HUES64 (cell line): Measurements from ENCODE around the gene RUFY3. TPM values are rescaled to one million over a fixed set of nuclear protein-coding genes. Genes with fewer than 3 reads are reported as not detected.
"Not testable (repeated sequence)": the region's sequence is repeated elsewhere in the genome, so short reads cannot be mapped to it uniquely, and the experiment has no call there.

Experiments
- H3K27ac ChIP-seq: 2 replicates; pipeline ENCODE4 v1.7.0; 2013; ENCODE audit warnings: low read depth, low read length, inconsistent platforms
- H3K27me3 ChIP-seq: 2 replicates; pipeline ENCODE4 v1.6.1; 2013; ENCODE audit warnings: mild to moderate bottlenecking, low read length; ENCODE audit not compliant: insufficient read depth
- H3K36me3 ChIP-seq: 2 replicates; pipeline ENCODE4 v1.6.1; 2013; ENCODE audit warnings: mild to moderate bottlenecking, low read length; ENCODE audit not compliant: insufficient read depth
- H3K4me1 ChIP-seq: 2 replicates; pipeline ENCODE4 v1.6.1; 2013; ENCODE audit warnings: mild to moderate bottlenecking, low read length, moderate library complexity; ENCODE audit not compliant: insufficient read depth
- H3K4me3 ChIP-seq: 2 replicates; pipeline ENCODE4 v1.5.1; 2013; ENCODE audit warnings: mild to moderate bottlenecking, low read length, moderate library complexity
- H3K9ac ChIP-seq: 2 replicates; pipeline ENCODE4 v1.6.1; 2013; ENCODE audit warnings: mild to moderate bottlenecking, low read depth, low read length
- H3K9me3 ChIP-seq: 2 replicates; pipeline ENCODE4 v1.6.1; 2013; ENCODE audit warnings: low read depth, low read length; ENCODE audit not compliant: insufficient read depth
- WGBS: fragments of 150-250, 120-280 bp; methylation state at CpG from one replicate; pipeline ENCODE4 v1.1.7; 2013; ENCODE audit warnings: missing lambda C conversion rate; 5-methylcytosine and 5-hydroxymethylcytosine counted together
- polyA plus RNA-seq, 2 experiments: library from polyadenylated mRNA; stranded (reverse); fragments of 50-300 nt; gene quantifications; one replicate each; pipeline ENCODE4 v1.2.3, GENCODE V29; 2013

RUFY3 gene
- polyA plus RNA-seq (2013, experiment 1 of 2): 24.7 TPM
- 34.6 TPM for polyA plus RNA-seq (2013, experiment 2 of 2)

DNA sequence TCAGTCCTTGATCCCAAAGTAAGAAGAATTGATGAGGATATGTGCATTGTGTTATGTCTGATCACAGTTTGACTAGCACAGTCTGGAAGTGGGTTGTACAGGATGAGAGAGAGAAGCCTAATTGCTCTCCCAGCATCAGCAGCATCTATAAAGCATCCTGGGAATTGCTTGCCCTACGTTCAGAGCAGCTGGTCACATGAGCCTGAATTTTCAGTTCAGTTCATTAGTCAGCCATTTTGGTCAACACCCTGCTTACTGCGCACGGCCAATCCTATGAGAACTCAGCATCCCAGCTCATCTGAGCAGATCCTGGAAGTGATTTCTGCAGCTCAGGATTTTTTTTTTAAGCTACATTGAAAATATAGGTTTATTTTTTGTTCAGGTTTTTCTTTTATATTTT, at the start of gene RUFY3:
Gene RUFY3 (plus strand): TSS at position 218 of the 400 bp plus-strand sequence. CDS start 610 bp downstream, outside the sequence.
- peaks cover 12% of the 10 kb centered on the region for H3K4me1 ChIP-seq
- peak within 1 kb of the TSS; percentile 38; the same call in 1 of the 2 replicates for H3K9ac ChIP-seq
- H3K27ac ChIP-seq: peak within 1 kb of the TSS; percentile 16; the same call in 1 of the 2 replicates
- H3K4me3 ChIP-seq: peak within 1 kb of the TSS; percentile 27; the same call in 1 of the 2 replicates
- 75% methylated on average over 3 of the region's 3 CpGs for WGBS
- H3K9me3 ChIP-seq: no peaks in the 10 kb centered on the region
- H3K27me3 ChIP-seq: no peaks in the 10 kb centered on the region
- no peaks in the 10 kb centered on the region for H3K36me3 ChIP-seq

DNA sequence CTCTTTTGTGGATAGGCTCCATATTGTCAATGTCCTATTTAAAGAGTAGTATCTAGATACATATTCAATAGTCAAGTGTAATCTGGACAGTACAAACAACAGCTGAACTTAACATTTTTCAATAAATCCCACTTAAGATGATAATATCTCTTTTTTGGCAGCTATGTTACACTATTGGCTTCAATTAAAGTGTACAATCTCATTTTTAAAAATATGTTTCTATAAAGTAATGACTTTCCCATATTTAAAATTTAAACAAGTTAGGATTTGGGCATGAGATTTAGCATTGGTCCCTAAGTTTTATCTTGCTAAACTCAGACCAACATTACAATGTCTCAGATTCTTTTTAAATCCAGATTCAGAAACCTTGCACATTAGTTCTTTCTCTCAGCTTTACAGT, 47.6 kb upstream of the RUFY3 start:
- no peak overlapping the region for H3K9ac ChIP-seq
- H3K4me3 ChIP-seq: no peak overlapping the region
- no peaks in the 10 kb centered on the region for H3K36me3 ChIP-seq
- H3K27me3 ChIP-seq: no peaks in the 10 kb centered on the region
- H3K27ac ChIP-seq: no peak overlapping the region
- no peaks in the 10 kb centered on the region for H3K9me3 ChIP-seq
- no peaks in the 10 kb centered on the region for H3K4me1 ChIP-seq

DNA sequence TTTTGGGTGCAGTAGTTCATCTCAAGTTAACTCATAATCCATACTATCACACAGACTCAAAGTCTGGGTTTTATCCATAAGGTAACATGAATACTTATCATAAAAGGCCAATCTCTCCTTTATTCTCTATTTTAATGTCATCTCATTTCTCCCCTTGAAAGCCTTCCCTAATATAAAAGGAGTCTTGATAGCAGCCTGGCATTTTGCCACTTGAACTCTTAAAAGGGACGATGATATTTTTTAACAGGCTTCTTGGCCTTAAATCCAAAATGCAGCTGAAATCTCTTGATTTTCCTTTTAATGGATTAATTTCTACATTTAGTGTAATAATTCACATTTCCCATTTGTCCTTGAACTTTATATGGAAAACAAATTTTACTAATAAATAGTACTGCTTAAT, 47.0 kb upstream of the RUFY3 start:
- WGBS: 83% methylated on average over 1 of the region's 1 CpG
- H3K27ac ChIP-seq: no peak overlapping the region
- H3K9me3 ChIP-seq: no peaks in the 10 kb centered on the region
- H3K4me1 ChIP-seq: no peaks in the 10 kb centered on the region
- no peaks in the 10 kb centered on the region for H3K36me3 ChIP-seq
- no peak overlapping the region for H3K4me3 ChIP-seq
- H3K27me3 ChIP-seq: no peaks in the 10 kb centered on the region
- no peak overlapping the region for H3K9ac ChIP-seq

GRCh38 chr4:70676554-70677090, 45.1 kb upstream of the RUFY3 start:
- Histone ChIP-seq H3K27me3 (no peaks in the 10 kb centered on the region), H3K4me3 (no peak overlapping the region), H3K9ac (no peak overlapping the region), H3K36me3 (no peaks in the 10 kb centered on the region), H3K9me3 (no peaks in the 10 kb centered on the region), H3K27ac (no peak overlapping the region), H3K4me1 (no peaks in the 10 kb centered on the region)
- 90% methylated on average over 6 of the region's 6 CpGs for WGBS

GRCh38 chr4:70678383-70678999, 43.3 kb upstream of the RUFY3 start:
- no peak overlapping the region for H3K4me3 ChIP-seq
- H3K9ac ChIP-seq: no peak overlapping the region
- no peaks in the 10 kb centered on the region for H3K4me1 ChIP-seq
- H3K27ac ChIP-seq: no peak overlapping the region
- H3K27me3 ChIP-seq: no peaks in the 10 kb centered on the region
- no peaks in the 10 kb centered on the region for H3K36me3 ChIP-seq
- H3K9me3 ChIP-seq: no peaks in the 10 kb centered on the region
- WGBS: 88% methylated on average over 1 of the region's 1 CpG

DNA sequence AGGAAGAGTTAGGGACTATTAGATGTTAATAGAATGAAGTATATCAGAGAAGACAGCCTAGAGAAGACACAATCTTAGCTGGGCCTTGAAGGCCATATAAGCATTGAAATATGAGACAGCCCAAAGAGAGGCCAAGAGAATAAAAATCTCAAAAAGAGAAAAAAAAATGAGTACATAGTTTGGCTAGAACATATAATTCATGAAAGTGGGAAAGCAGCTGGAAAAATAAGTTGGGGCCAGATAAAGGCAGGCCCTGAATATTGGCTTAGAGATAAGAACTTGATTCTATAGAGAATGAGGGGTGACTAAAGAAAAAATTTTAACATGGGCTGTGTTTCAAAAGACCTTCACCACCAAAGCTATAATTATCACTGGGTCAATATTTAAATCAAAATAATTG, 40.8 kb upstream of the RUFY3 start:
- H3K27ac ChIP-seq: no peak overlapping the region
- H3K9ac ChIP-seq: no peak overlapping the region
- H3K27me3 ChIP-seq: no peaks in the 10 kb centered on the region
- H3K4me3 ChIP-seq: no peak overlapping the region
- no peaks in the 10 kb centered on the region for H3K9me3 ChIP-seq
- H3K36me3 ChIP-seq: no peaks in the 10 kb centered on the region
- no peaks in the 10 kb centered on the region for H3K4me1 ChIP-seq

- no peaks in the 10 kb centered on the region for H3K36me3 ChIP-seq
- H3K27ac ChIP-seq: no peak overlapping the region
- no peak overlapping the region for H3K4me3 ChIP-seq
- H3K9me3 ChIP-seq: no peaks in the 10 kb centered on the region
- H3K4me1 ChIP-seq: no peaks in the 10 kb centered on the region
- no peaks in the 10 kb centered on the region for H3K27me3 ChIP-seq
- H3K9ac ChIP-seq: no peak overlapping the region
Measured at GRCh38 chr4:70681704-70682103, 40.1 kb upstream of the RUFY3 start.

DNA sequence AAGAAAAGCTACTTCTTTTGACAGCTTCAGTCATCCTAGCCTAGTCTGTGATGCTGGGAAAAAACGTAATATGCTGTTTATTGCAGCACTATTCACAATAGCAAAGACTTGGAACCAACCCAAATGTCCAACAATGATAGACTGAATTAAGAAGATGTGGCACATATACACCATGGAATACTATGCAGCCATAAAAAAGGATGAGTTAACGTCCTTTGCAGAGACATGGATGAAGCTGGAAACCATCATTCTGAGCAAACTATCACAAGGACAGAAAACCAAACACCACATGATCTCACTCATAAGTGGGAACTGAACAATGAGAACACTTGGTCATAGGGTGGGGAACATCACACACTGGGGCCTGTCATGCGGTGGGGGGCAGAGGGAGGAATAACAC, 39.6 kb upstream of the RUFY3 start:
- H3K27me3 ChIP-seq, H3K9me3 ChIP-seq, H3K4me1 ChIP-seq, H3K4me3 ChIP-seq, H3K9ac ChIP-seq, H3K36me3 ChIP-seq, H3K27ac ChIP-seq: not testable (repeated sequence)
- 85% methylated on average over 2 of the region's 3 CpGs for WGBS

- Histone ChIP-seq H3K27me3 (no peaks in the 10 kb centered on the region), H3K4me3 (peak overlapping the region; percentile 82), H3K9ac (peak overlapping the region; percentile 85), H3K27ac (peak overlapping the region; percentile 87), H3K9me3 (no peaks in the 10 kb centered on the region), H3K36me3 (peaks cover 23% of the 10 kb centered on the region), H3K4me1 (peaks cover 13% of the 10 kb centered on the region)
- 85% methylated on average over 13 of the region's 13 CpGs for WGBS
Measured at GRCh38 chr4:70687392-70687791, 34.4 kb upstream of the RUFY3 start.

DNA sequence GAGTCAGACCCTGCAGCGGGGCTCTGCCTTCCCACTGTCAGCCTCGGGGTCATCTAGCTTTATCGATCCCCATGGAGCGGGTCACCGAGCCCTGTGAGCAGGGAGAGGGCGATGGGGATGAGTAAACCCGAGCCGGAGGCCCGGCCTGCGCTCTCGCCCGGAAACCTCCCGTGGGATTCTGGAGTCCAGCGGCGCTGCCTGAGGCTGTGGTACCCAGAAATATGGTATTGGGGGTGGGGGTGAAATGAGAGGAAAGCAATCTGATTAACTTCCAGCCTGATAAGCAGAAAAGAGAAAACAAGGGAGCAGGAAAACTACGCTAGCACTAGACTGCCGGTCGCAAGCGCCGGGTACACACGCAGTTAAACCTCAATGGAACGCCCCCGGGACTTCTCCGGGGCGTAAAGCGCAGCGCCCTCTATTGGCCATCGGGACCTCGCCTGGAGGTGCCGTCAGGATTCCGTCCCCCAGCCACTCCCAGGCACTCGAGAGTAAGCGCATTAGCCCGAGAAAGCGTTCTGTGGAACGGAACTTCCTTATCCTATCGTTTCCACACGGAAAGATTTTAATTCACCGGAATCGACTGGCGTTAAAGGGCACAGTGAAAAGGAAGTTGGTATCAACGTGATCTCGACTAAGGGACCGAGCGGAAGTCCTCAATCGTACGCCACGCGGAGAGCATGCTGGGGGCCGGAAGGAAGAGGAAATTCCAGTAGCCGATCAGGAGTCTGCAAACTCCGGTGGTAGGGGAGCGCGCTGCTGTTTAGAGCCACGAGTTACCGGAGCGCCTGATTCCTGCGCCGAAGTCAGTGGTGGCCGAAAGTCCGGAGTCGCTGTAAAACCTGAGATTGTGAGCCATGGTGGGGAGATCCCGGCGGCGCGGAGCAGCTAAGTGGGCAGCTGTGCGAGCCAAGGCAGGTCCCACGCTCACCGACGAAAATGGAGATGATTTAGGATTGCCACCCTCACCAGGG, 33.7 kb upstream of the RUFY3 start, which contains the start of gene UTP3:
Gene UTP3 (plus strand): TSS at position 712 of the 974 bp plus-strand sequence. CDS start 146 bp downstream, at position 858.
- H3K36me3 ChIP-seq: peaks cover 29% of the 10 kb centered on the region
- H3K27me3 ChIP-seq: no peaks in the 10 kb centered on the region
- H3K4me1 ChIP-seq: peaks cover 13% of the 10 kb centered on the region
- H3K27ac ChIP-seq: peak within 1 kb of the TSS; percentile 87
- H3K9me3 ChIP-seq: no peaks in the 10 kb centered on the region
- H3K9ac ChIP-seq: peak within 1 kb of the TSS; percentile 85
- 2% methylated on average over 70 of the region's 70 CpGs for WGBS
- H3K4me3 ChIP-seq: peak within 1 kb of the TSS; percentile 82

DNA sequence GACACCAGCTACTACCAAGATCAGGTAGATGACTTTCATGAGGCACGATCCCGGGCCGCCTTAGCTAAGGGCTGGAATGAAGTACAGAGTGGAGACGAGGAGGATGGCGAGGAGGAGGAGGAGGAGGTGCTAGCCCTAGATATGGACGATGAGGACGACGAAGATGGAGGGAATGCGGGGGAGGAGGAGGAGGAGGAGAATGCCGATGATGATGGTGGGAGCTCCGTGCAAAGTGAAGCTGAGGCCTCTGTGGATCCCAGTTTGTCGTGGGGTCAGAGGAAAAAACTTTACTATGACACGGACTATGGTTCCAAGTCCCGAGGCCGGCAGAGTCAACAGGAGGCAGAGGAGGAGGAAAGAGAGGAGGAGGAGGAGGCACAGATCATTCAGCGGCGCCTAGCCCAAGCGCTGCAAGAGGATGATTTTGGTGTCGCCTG, 33.0 kb upstream of the RUFY3 start:
- 2% methylated on average over 19 of the region's 19 CpGs for WGBS
- H3K27me3 ChIP-seq: no peaks in the 10 kb centered on the region
- H3K36me3 ChIP-seq: peaks cover 30% of the 10 kb centered on the region
- peak overlapping the region; percentile 85 for H3K9ac ChIP-seq
- peak overlapping the region; percentile 82 for H3K4me3 ChIP-seq
- H3K4me1 ChIP-seq: peaks cover 13% of the 10 kb centered on the region
- H3K9me3 ChIP-seq: no peaks in the 10 kb centered on the region
- peak overlapping the region; percentile 87 for H3K27ac ChIP-seq
